SIG-M5 treated with dmso at 0.1 percent for 504 hours (cell line): ENCODE data around the gene RARB.

Experiments
- DNase-seq: peaks from one replicate; lab custom pipeline; 2025; ENCODE audit not compliant: unreplicated experiment; lab: John Stamatoyannopoulos, UW

RARB gene

GRCh38 chr3:25421747-25422146 is 6.3 kb upstream of the RARB start:
- DNase-seq = no peak

GRCh38 chr3:25423780-25424588 is 4.1 kb upstream of the RARB start:
- DNase-seq = no peak

GRCh38 chr3:25424614-25425013 is 3.4 kb upstream of the RARB start:
- no peak for DNase-seq

- DNase-seq = no peak
Measured at GRCh38 chr3:25426408-25426807, 1.7 kb upstream of the RARB start.

GRCh38 chr3:25427155-25427554 is 908 bp upstream of the RARB start:
- DNase-seq = no peak

GRCh38 chr3:25427563-25427941 is 511 bp upstream of the RARB start:
- no peak for DNase-seq

- DNase-seq = no peak
Measured at GRCh38 chr3:25428789-25429335, 799 bp downstream of the RARB start.

- DNase-seq = no peak
Measured at GRCh38 chr3:25429361-25430286, 1.6 kb downstream of the RARB start.

GRCh38 chr3:25430287-25430934 is 2.3 kb downstream of the RARB start:
- DNase-seq = no peak

- DNase-seq = no peak
Measured at GRCh38 chr3:25430935-25431770, 3.1 kb downstream of the RARB start.

- no peak for DNase-seq
Measured at GRCh38 chr3:25432176-25432720, 4.2 kb downstream of the RARB start.

- no peak for DNase-seq
Measured at GRCh38 chr3:25433106-25433505, 5.0 kb downstream of the RARB start.

GRCh38 chr3:25433868-25434267 is 5.8 kb downstream of the RARB start:
- DNase-seq = no peak

- no peak for DNase-seq
Measured at GRCh38 chr3:25437953-25438352, 9.9 kb downstream of the RARB start.

GRCh38 chr3:25438791-25439555 is 10.9 kb downstream of the RARB start:
- no peak for DNase-seq

GRCh38 chr3:25441234-25441856 is 13.3 kb downstream of the RARB start:
- DNase-seq = no peak

- DNase-seq = no peak
Measured at GRCh38 chr3:25442486-25442885, 14.4 kb downstream of the RARB start.

GRCh38 chr3:25444273-25444672 is 16.2 kb downstream of the RARB start:
- no peak for DNase-seq

GRCh38 chr3:25445731-25446130 is 17.7 kb downstream of the RARB start:
- no peak for DNase-seq
